GM21423 (cell line): ENCODE measurements around the gene ZNF335.

Source experiments
- ATAC-seq: cut with Tn5 transposase; IDR thresholded peaks from one replicate; pipeline ENCODE4 v1.9.1; 2021; ENCODE audit warnings: mild to moderate bottlenecking, moderate library complexity; ENCODE audit not compliant: unreplicated experiment

The ZNF335 gene, protein sequence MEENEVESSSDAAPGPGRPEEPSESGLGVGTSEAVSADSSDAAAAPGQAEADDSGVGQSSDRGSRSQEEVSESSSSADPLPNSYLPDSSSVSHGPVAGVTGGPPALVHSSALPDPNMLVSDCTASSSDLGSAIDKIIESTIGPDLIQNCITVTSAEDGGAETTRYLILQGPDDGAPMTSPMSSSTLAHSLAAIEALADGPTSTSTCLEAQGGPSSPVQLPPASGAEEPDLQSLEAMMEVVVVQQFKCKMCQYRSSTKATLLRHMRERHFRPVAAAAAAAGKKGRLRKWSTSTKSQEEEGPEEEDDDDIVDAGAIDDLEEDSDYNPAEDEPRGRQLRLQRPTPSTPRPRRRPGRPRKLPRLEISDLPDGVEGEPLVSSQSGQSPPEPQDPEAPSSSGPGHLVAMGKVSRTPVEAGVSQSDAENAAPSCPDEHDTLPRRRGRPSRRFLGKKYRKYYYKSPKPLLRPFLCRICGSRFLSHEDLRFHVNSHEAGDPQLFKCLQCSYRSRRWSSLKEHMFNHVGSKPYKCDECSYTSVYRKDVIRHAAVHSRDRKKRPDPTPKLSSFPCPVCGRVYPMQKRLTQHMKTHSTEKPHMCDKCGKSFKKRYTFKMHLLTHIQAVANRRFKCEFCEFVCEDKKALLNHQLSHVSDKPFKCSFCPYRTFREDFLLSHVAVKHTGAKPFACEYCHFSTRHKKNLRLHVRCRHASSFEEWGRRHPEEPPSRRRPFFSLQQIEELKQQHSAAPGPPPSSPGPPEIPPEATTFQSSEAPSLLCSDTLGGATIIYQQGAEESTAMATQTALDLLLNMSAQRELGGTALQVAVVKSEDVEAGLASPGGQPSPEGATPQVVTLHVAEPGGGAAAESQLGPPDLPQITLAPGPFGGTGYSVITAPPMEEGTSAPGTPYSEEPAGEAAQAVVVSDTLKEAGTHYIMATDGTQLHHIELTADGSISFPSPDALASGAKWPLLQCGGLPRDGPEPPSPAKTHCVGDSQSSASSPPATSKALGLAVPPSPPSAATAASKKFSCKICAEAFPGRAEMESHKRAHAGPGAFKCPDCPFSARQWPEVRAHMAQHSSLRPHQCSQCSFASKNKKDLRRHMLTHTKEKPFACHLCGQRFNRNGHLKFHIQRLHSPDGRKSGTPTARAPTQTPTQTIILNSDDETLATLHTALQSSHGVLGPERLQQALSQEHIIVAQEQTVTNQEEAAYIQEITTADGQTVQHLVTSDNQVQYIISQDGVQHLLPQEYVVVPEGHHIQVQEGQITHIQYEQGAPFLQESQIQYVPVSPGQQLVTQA (N-terminal part only)

DNA sequence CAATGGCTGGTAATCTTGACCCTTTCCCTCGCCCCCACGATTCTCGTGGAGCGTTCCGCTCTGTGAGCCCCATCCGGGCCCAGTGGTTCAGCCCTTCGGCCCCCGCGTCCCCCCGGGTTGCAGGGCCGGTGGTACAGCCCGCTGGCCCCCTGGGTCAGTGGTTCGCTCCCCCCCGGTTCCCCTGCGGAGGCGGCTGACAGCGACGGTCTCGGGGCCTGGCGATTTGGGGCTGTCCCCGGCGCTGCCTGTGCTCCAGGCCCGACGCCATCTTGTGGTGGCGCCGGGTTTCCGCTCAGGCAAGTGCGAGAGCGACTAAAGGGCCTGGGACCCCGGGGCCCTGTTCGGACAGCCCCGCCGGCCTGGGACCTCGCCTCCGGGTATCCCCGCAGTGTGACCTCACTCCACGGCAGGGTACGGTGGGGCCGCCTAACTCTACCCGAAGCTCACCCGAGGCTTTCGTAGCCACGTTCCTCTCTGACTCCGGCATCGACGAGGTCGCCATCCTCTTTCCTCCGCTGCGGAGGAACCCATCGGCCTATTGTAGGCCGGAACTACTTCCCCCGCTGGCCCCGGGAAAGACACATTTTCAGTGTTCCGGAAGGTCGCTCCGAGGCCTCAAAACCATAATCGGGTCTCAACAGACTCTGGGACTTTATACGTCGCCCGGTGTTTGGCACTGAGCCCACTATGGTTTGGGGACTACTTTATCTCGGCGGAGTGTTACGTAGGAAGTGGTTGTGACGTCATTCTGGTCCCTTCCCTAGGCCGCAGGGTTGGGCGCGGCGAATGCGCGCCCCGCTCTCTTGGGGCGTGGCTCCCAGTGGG lies at the start of gene ZNF335:
ZNF335 (minus strand) TSS at position 529 of the 825 bp plus-strand sequence. CDS start 793 bp downstream, outside the sequence.
- peak; percentile 67 for ATAC-seq

DNA sequence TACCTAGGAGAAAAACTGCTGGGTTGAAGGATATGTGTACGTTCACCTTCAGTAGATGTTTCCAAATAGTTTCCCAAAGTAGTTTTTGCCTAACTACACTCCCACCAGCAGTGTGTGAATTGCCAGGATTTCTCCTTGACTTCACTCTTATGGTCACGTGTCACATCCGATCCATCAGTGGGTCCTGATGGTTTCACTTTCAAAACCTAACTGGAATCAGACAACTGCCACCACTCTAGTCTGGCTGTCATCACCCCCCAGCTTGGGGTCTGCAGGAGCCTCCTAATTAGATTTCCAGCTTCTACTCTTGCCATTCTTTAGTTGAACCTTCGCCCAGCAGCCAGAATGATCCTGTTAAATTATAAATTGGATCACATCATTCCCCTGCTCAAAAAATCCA lies 48.6 kb upstream of the ZNF335 start:
- no peak for ATAC-seq

DNA sequence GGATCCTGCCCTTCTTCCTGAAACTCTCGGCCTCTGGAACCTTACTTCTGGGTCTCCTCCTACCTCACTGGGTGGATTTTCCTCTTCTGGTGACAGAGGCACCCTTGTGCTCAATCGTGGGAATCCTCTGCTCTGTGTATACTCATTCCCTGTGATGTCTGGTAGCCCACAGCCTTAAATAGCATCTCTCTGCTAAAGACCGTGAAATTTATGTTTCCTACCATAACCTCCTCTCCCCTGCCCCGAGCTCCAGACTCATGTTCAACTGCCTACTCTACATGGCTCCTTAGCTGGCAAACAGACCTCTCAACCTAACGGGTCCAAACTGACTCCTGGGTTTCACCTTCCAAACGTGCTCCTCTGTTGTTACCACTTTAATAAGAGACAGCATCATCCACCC lies 46.6 kb upstream of the ZNF335 start:
- ATAC-seq, result no peak

DNA sequence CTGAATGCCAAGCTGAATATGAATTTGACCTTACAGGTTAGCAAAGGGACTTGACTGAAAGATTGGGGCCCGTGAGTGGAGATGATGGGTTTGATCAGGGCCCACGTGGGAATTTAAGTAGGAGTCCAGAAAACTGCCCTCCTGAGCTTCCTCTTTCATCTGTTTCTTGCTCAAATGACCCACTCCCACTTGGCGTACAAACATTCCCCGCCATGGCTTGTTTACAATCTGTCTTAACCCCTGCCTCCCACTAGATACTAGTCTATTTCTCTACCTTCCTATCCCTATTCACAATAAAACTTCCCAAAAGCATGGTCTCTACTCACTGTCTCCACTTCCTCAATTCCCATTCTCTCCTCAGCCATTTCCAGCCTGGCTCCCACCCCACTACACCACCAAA lies 46.1 kb upstream of the ZNF335 start:
- ATAC-seq, result no peak

DNA sequence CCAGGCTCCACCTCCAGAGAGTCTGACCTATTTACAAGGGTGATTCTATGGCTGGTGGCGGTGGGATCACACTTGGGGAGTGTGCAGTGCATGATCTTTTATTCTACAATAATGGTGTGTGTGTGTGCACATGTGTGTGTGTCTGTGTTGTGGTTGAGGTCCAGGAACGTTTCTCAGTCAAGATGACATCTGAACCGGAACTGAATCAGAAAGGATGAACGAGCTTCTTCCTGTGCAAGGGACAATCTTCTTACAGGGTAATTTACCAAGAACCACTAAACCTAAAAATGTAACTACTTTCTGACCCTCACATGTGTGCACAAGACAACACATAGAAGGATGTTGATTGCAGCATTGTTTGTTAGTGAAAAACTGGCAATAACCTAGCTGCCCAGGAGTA lies 45.3 kb upstream of the ZNF335 start:
- no peak for ATAC-seq

DNA sequence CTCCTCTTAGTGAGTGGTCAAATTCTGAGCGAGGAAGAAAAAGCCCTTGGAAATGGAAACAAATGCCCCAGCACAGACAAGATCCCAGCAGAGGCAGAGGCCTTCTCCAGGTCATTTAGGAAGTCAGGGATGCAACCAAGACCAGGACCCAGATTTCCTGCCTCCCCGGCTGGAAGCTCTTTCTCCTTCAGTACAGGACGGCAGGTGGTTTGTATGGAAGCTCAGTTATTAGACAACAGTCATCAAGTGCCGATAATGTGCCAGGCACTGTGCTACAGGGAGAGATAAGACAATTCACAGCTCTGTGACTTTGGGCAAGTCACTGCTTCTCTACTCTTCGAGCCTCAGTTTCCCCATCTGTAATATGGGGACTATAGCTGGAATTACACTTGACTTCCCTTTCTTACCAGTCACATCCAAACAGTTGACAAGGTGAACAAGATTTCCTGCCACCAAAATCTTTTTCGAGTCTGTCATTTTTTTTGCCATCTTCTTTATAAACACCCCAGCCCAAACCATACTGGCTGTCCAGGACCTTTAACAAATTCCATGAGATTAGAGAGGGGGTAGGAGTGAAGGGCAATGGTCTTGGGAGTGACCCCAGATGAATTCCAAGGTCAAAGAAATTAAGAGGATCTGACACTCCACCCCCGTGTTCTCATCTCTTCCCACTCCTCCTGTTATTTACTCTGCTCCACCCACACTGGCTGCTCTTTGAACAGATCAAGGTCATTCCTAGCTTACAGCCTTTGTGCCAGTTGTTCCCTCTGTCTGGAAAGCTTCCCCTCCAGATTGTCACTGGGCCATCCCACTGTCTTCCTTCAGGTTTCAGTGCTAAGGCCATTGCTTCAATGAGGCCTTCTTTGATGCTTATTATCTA lies 42.8 kb upstream of the ZNF335 start:
- ATAC-seq, result no peak

DNA sequence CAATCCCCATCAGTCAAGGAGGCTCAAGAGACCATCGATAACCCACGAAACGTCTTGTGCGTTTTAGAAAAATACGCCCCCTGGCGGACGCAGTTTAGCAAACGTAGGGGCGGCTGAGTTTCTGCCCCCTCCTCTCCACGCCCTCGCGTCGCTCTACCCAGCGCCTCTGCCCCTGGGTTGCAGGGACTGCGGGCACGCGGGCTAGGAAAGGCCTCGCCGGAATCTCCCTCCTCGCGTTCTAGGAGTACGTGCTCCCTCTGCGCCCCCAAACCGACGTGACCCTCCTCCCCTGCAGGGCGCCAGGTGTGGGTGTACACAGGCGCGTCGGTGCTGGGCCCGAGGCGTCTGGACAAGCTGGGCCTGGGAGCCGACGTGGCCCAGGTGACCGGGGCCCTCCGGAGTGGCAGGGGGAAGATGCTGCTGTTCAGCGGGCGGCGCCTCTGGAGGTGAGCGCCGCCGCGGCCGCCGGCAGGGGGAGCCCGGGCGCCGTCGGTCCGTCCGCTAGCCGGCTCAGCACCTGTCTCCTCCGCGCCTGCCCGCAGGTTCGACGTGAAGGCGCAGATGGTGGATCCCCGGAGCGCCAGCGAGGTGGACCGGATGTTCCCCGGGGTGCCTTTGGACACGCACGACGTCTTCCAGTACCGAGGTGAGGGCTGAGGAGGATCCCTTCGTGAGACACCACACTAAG lies 42.0 kb upstream of the ZNF335 start:
- ATAC-seq, result peak; percentile 71

DNA sequence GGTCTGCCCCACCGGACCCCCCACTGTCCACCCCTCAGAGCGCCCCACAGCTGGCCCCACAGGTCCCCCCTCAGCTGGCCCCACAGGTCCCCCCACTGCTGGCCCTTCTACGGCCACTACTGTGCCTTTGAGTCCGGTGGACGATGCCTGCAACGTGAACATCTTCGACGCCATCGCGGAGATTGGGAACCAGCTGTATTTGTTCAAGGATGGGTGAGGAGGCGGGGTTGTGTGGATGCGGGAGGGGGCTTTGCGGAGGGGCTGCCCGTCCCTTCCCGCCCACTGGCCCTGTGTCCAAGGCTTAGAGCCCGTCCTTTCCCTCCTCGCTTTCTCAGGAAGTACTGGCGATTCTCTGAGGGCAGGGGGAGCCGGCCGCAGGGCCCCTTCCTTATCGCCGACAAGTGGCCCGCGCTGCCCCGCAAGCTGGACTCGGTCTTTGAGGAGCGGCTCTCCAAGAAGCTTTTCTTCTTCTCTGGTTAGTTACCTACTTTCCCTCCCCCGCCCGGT lies 41.4 kb upstream of the ZNF335 start:
- ATAC-seq, result no peak

DNA sequence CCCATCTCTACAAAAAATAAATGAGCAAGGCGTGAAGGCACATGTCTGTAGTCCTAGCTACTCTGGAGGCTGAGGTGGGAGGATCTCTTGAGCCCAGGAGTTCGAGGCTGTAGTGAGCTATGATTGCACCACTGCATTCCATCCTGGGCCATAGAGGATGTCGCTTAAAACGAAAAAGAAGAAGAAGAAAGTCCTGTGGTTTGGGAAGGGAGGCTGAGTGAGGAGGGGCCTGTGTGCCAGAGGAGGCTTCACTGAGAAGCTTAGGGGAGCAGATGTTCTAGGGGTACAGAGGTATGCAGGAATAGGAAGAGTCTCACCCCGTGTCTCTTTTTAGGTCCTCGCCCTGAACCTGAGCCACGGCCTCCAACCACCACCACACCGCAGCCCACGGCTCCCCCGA lies 40.9 kb upstream of the ZNF335 start:
- no peak for ATAC-seq

DNA sequence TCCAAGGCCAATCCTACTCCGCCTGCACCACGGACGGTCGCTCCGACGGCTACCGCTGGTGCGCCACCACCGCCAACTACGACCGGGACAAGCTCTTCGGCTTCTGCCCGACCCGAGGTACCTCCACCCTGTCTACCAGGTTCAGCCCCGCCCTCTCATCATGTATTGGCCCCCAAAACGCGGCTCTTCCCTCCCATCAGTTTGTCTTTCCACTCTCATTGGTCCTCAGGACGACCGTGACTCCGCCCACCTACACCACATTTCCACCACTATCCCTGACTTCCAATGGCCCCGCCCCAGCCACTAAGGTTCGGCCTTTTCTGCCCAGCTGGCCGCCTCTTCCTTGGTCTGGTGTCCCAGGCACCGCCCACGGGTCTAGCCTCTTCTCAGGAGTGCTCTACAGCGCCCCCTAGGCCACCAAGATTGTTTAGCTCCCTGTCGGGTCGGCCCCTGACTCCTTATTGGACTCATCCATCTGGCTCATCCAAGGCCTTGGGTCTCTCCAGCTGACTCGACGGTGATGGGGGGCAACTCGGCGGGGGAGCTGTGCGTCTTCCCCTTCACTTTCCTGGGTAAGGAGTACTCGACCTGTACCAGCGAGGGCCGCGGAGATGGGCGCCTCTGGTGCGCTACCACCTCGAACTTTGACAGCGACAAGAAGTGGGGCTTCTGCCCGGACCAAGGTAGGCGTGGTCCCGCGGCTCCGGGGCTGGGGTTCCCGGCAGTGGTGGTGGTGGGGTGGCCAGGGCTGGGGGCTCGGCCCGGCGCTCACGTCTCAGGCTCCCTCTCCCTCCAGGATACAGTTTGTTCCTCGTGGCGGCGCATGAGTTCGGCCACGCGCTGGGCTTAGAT lies 39.9 kb upstream of the ZNF335 start:
- no peak for ATAC-seq

DNA sequence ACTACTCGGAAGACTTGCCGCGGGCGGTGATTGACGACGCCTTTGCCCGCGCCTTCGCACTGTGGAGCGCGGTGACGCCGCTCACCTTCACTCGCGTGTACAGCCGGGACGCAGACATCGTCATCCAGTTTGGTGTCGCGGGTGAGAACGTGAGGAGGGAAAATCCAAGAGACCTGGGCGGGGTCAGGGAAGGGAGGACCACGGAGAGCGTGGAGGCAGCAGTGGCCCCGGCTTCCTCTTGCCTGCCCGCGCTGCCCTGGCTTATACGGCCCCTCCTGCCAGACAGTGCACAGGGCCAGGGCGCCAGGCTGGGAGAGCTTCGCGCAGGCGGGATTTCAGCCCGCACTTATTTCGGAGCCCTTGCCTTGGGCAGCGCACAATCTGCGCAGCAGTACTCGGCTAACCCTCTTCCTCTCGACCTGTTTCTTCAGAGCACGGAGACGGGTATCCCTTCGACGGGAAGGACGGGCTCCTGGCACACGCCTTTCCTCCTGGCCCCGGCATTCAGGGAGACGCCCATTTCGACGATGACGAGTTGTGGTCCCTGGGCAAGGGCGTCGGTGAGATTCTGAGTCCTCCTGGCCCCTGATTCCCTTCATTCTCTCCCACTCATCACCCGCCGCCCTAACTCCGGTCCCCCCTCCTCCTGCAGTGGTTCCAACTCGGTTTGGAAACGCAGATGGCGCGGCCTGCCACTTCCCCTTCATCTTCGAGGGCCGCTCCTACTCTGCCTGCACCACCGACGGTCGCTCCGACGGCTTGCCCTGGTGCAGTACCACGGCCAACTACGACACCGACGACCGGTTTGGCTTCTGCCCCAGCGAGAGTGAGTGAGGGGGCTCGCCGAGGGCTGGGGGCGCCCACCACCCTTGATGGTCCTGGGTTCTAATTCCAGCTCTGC lies 38.7 kb upstream of the ZNF335 start:
- no peak for ATAC-seq

DNA sequence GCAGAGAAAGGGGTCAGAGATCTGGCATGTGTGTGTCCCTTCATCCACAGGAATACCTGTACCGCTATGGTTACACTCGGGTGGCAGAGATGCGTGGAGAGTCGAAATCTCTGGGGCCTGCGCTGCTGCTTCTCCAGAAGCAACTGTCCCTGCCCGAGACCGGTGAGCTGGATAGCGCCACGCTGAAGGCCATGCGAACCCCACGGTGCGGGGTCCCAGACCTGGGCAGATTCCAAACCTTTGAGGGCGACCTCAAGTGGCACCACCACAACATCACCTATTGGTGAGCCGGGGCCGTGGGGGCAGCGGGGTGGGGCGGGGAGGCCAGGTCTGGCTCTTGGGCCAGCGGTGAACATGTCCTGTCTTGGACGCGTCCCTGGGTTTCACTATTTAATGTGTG lies 37.8 kb upstream of the ZNF335 start:
- ATAC-seq, result no peak

DNA sequence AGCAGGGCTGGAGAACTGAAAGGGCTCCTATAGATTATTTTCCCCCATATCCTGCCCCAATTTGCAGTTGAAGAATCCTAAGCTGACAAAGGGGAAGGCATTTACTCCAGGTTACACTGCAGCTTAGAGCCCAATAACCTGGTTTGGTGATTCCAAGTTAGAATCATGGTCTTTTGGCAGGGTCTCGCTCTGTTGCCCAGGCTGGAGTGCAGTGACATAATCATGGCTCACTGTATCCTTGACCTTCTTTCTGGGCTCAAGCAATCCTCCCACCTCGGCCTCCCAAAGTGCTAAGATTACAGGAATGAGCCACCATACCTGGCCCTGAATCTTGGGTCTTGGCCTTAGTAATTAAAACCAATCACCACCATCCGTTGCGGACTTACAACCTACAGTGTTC lies 35.7 kb upstream of the ZNF335 start:
- ATAC-seq, result no peak

DNA sequence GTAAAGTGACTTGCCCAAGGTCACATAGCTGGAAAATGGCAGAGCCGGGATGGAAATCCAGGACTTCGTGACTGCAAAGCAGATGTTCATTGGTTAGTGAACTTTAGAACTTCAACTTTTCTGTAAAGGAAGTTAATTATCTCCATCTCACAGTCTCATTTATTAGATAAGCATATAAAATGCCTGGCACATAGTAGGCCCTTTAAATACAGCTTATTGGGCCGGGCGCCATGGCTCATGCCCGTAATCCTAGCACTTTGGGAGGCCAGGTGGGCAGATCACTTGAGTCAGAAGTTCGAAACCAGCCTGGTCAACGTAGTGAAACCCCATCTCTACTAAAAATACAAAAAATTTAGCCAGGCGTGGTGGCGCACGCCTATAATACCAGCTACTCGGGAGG lies 35.0 kb upstream of the ZNF335 start:
- ATAC-seq, result no peak

DNA sequence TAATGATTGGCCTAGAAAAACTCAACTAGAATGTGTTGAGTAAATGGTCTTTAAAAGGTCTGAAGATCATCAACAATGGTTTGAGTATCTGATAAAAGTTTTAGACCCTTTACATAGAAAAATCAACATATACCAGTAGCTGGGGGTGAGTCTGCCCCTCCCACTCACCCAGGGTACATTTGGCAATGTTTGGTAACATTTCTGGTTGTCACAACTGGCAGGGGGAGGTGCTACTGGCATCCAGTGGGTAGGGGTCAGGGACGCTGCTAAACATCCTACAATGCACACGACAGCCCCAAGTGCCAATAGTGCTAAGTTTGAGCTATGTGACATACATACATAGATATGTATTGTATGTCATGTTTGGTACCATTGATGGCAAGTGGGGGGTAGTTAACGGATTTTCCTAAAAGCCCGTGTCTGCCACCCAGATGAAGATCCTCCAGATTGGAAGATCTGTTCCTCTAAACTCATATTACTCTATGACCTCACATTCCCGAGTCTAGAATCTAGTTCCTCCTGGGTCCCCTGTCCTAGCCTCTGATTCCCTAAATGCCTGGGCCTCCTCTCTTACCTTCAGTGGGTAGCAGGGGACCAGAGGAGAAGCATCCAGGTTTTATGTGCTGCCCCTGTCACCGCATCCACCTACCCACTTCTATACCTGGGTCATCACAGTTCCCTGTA lies 34.2 kb upstream of the ZNF335 start:
- ATAC-seq, result no peak

DNA sequence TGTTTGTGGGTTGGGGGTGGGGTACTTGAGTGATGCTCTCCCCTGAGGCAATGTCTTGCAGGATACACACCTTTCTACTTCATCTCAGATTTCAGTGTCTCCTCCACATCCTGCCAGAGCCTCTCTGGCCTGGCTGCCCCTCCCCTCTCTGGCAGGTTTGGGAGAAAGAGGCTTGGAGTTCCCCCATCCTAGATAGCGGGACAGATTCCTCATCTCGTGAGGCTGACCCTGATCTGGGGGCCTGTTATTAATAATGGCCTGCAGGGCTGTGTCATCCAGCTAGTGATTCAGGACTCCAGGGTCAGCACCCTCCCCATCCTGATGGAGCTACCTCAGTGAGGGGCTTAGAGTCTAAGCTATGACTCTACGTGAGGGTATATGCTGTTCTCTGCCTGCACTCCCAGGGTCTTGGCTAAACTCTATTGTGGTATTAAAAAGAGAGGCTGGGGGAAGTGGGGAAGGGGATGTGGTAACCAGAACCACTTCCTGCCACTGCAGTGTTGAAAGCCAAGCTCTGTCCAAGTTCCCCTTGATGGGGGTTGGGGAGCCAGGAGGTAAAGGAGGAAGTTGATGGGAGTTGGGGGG lies 33.0 kb upstream of the ZNF335 start:
- no peak for ATAC-seq
